ENCODE measurements around the gene CLTA. TPM values are rescaled to one million over a fixed set of nuclear protein-coding genes. Genes with fewer than 3 reads are reported as not detected.

CLTA gene
- total and polyA plus RNA-seq, 2 of the 8 experiments (the other 6 are each of a cell fraction or from before 2014, with no cell fraction given): 137 to 236 TPM

GRCh38 chr9:36151316-36152210 lies 39.2 kb upstream of the CLTA start:
- no peak overlapping the region for H3K4ac ChIP-seq (replicated peaks; ENCODE audit: insufficient read length, low read depth, low read length)
- ChIA-PET POLR2A (ENCODE audit: partially characterized antibody) (interaction anchor here (0.6 to 3.6 kb wide), 3 partner anchors 8 to 33 kb away, joined by 3 to 18 read pairs (median 7); no protein-coding TSS in a partner anchor), CTCF (ENCODE audit: partially characterized antibody) (interaction anchor here (1.0 to 5.3 kb wide), 4 partner anchors 10 to 48 kb away, joined by 3 to 48 read pairs (median 6); no protein-coding TSS in a partner anchor)
- H3K14ac ChIP-seq (ENCODE audit: insufficient read length): no peak overlapping the region
- H3K4me3 ChIP-seq (ENCODE audit: extremely low read depth in 1 of 4, insufficient read depth in 2 of 4, low read depth in 3 of 4, low read length in 4 of 4): no peak overlapping the region
- H4K20me1 ChIP-seq (replicated peaks in 1 of 2; ENCODE audit: control insufficient read depth in 1 of 2, insufficient read depth in 2 of 2, low read length in 2 of 2): no peaks in the 10 kb centered on the region
- no peak overlapping the region for H3K18ac ChIP-seq (ENCODE audit: extremely low read depth, low read length)
- H2BK20ac ChIP-seq (ENCODE audit: low read length): no peak overlapping the region
- peaks cover 0 to 4% (median 0%) of the 10 kb centered on the region in 4 experiments; a peak in 2 of 8 replicates for H3K36me3 ChIP-seq (ENCODE audit: control insufficient read depth in 2 of 4, insufficient read depth in 4 of 4, low read length in 3 of 4)
- H3K27ac ChIP-seq (ENCODE audit: low read depth, low read length): no peak overlapping the region
- no peak overlapping the region for H2AK5ac ChIP-seq (ENCODE audit: low read depth, low read length)
- no peak overlapping the region for H3K9ac ChIP-seq (replicated peaks in 1 of 4; ENCODE audit: extremely low read depth in 1 of 4, low read depth in 3 of 4, low read length in 3 of 4)
- H3K27me3 ChIP-seq (replicated peaks in 1 of 4; ENCODE audit: control insufficient read depth in 3 of 4, extremely low read depth in 1 of 4, insufficient read depth in 3 of 4, low read length in 3 of 4): no peaks in the 10 kb centered on the region
- H2BK12ac ChIP-seq (ENCODE audit: low read depth, low read length): 0 out of 2 replicates have a peak overlapping the region, but pooled peaks have one; percentile 9
- H2BK120ac ChIP-seq (replicated peaks; ENCODE audit: low read depth, low read length): no peak overlapping the region
- H3K4me2 ChIP-seq (ENCODE audit: insufficient read depth in 1 of 2, low read depth in 2 of 2, low read length in 2 of 2): no peak overlapping the region
- peaks cover 5% of the 10 kb centered on the region in 2 experiments for H3K9me3 ChIP-seq (ENCODE audit: insufficient read depth in 2 of 2, low read depth in 1 of 2, low read length in 1 of 2)
- peaks cover 0 to 4% (median 0%) of the 10 kb centered on the region in 4 experiments; a peak in 1 of 7 replicates for H3K4me1 ChIP-seq (replicated peaks in 1 of 4; ENCODE audit: control insufficient read depth in 3 of 4, insufficient read depth in 4 of 4, low read length in 3 of 4)
- H3K23ac ChIP-seq (ENCODE audit: insufficient read length): no peak overlapping the region
- H3K79me1 ChIP-seq (ENCODE audit: low read depth, low read length): no peaks in the 10 kb centered on the region
- DNase-seq (ENCODE audit: low read depth in 1 of 2, low spot score in 2 of 2): no peak
- H3K79me2 ChIP-seq (ENCODE audit: control insufficient read depth in 1 of 2, insufficient read depth in 2 of 2, low read length in 2 of 2): no peaks in the 10 kb centered on the region
- H3K23me2 ChIP-seq (ENCODE audit: low read depth, low read length): no peaks in the 10 kb centered on the region
- no peak overlapping the region for H4K5ac ChIP-seq (ENCODE audit: insufficient read length, low read depth, low read length)
- 88% methylated on average over 14 of the region's 14 CpGs; no CpG with 5 or more reads in 1 of the 2 experiments for WGBS, 2 experiments (ENCODE audit: extremely low coverage in 1 of 2, insufficient coverage in 1 of 2, insufficient read length in 1 of 2, insufficient replicate concordance in 2 of 2, low coverage in 1 of 2, low lambda C conversion rate in 2 of 2, missing lambda C conversion rate in 1 of 2)
- H2BK5ac ChIP-seq (ENCODE audit: low read depth, low read length): no peak overlapping the region
- no peak overlapping the region for H2AFZ ChIP-seq (ENCODE audit: low read length)
- no peak overlapping the region for H3K56ac ChIP-seq (replicated peaks; ENCODE audit: insufficient read length, low read depth, low read length)
- no peak for FAIRE-seq
- H2BK15ac ChIP-seq (ENCODE audit: low read length): no peak overlapping the region
- no peak overlapping the region for H4K8ac ChIP-seq (ENCODE audit: extremely low read depth, insufficient read depth, low read length)
- H4K91ac ChIP-seq (replicated peaks; ENCODE audit: insufficient read length, low read length): peak overlapping the region; percentile 74
- TF ChIP-seq HDAC6 (IDR thresholded peaks at IDR 0.05; ENCODE audit: low read depth, low read length) (no peak), CHD1 (IDR thresholded peaks at IDR 0.05; ENCODE audit: low read depth, low read length) (no peak), CTBP2 (IDR thresholded peaks at IDR 0.05; ENCODE audit: borderline replicate concordance, insufficient read depth, insufficient read length, low read length) (no peak), CHD2 (IDR thresholded peaks at IDR 0.05; ENCODE audit: low read length) (no peak), EP300 (IDR thresholded peaks at IDR 0.05; ENCODE audit: borderline replicate concordance in 1 of 2, low read depth in 2 of 2, low read length in 2 of 2) (no peak), CBX5 (IDR thresholded peaks at IDR 0.05; ENCODE audit: low read depth, low read length) (no peak), ASH2L (IDR thresholded peaks at IDR 0.05; ENCODE audit: low read length) (no peak), ATF2 (IDR thresholded peaks at IDR 0.05; ENCODE audit: low read length) (no peak), SIRT6 (IDR thresholded peaks at IDR 0.05; ENCODE audit: low read length) (no peak), CBX8 (IDR thresholded peaks at IDR 0.05; ENCODE audit: borderline replicate concordance, low read depth, low read length) (no peak)

Measured in H1 (cell line).